ENCODE results near the gene NCAM2.

The NCAM2 gene

DNA sequence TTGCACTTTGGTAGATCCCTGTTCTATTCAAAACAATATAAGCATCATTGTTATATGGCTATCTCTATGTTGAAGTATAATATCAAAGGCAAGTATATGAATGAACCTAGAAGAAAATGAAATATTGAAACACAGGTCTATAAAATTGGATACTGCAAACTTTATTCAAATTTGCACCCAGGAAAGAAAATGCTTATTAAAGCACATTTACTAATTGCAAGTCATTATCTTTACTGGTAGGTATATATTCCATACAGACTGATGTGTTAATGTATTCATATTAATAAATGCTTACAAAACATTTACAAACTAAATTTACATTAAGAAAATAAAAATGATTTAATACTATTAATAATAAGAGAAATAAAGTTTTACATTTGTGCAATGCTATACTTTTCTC, 469.8 kb downstream of the NCAM2 start:
- DNase-seq, result no peak

DNA sequence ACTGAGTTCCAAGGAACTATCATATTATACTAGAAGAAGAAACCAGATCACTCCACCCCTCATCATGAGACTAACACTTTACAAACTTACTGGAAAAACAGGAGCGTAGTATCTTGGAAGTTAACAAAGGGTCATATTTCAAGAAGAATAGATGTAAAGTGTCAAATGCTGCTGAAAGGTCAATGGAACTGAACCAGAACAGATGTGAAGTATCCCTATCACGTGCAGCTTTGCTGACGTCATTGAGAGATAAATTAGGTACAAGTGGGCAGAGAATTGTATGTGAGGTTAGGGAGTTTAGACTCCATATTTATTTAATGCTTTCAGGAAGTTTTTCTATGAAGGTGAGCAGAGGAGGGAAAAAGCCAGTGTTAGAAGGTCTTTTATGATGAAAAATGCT, 483.0 kb downstream of the NCAM2 start:
- no peak for DNase-seq

DNA sequence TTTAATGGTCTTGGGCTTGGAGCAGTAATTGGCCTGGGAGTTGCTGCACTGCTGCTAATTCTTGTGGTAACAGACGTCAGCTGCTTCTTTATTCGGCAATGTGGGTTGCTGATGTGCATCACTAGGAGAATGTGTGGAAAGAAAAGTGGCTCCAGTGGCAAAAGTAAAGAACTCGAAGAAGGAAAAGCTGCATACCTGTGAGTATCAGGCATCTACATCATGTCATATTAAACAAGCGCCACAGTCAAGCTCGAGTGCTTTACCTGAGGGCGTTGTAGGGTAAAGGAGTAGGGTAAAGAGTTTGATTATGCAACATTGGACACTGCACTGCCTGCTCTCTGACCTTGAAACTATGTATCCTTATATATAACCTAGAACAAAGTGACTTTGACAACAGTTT, 510.6 kb downstream of the NCAM2 start:
- no peak for DNase-seq

DNA sequence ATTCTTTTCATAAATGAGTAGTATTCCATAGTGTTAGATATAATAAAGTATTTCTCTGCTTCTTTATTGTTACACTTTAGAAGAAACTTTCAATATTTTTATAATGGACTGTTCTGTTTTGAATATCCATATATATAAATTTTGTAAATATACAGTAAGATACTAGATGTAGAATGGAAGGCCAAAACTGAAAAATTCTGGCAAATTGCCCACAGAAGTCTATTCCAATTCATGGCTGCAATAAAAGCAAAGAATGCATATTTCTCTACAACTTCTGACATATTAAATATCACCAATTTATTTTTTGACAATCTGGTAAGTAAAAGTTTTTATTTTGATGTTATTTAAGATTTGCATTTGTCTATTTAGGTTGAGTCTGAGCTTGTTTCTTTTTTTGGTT, 532.5 kb downstream of the NCAM2 start:
- DNase-seq, result no peak

DNA sequence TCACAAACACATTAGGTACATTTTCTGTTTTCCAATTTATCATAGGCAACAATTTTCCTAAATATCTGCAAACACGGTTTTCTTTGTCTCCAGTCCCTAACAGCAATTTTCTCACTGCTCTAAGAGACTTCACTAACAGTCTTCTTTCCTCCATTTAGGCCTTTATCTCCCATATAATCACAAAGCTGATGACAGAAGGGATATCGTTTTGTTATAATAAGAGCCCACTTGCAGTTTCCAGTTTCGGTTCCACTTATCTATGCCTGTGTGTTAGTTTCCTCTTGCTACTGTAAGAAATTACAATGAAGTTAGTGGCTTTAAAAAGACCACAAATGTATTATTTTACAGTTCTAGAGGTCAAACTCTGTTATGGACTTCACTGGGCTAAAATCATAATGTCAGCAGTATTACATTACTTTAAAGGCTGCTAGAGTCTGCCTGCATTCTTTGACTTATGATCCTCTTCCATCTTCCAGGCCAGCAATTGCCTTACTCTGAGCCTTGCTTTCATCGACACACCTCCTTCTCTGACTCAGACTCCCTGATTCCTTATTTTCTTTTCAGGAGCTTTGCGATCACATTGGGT, 549.3 kb downstream of the NCAM2 start:
- DNase-seq, result no peak

DNA sequence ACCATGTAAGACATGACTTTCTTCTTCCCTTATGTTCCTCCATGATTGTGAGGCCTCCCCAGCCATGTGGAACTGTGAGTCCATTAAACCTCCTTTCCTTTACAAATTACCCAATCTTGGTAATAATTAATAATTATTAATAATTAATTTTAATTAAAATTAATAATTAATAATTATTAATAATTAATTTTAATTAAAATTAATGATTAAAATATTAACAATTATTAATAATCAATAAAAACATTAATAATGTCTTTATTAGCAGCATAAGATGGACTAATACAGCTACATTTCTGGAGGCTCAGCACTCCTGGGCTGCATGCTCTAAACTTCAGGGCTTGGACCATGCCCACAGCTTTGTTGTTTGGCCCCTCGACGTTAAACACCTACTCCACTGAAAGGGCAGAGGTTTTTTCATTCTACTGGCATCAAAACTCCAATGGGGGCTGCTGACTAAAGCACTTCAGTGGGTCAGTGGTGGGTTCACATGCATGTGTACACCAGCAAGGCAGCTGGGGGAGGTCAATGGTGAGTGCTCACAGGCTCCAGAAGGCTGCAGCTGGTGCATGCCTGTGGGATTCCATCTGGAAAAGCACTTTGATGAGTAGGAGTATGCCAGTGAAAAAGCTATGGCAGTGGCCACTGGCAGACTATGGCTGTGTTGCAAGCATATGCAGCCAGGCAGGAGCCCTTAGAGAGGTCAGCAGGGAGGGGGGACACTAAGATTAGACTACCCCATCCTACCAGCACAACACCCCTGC, 561.3 kb downstream of the NCAM2 start:
- DNase-seq, result no peak
